OCI-M2 (cell line): ENCODE data around the gene HCRTR2.
"Not testable (repeated sequence)": the region's sequence is repeated elsewhere in the genome, so short reads cannot be mapped to it uniquely, and the experiment has no call there.

ENCODE experiments used
- DNase-seq: peaks from one replicate; lab custom pipeline; 2025; ENCODE audit not compliant: unreplicated experiment; lab: John Stamatoyannopoulos, UW

HCRTR2 gene

DNA sequence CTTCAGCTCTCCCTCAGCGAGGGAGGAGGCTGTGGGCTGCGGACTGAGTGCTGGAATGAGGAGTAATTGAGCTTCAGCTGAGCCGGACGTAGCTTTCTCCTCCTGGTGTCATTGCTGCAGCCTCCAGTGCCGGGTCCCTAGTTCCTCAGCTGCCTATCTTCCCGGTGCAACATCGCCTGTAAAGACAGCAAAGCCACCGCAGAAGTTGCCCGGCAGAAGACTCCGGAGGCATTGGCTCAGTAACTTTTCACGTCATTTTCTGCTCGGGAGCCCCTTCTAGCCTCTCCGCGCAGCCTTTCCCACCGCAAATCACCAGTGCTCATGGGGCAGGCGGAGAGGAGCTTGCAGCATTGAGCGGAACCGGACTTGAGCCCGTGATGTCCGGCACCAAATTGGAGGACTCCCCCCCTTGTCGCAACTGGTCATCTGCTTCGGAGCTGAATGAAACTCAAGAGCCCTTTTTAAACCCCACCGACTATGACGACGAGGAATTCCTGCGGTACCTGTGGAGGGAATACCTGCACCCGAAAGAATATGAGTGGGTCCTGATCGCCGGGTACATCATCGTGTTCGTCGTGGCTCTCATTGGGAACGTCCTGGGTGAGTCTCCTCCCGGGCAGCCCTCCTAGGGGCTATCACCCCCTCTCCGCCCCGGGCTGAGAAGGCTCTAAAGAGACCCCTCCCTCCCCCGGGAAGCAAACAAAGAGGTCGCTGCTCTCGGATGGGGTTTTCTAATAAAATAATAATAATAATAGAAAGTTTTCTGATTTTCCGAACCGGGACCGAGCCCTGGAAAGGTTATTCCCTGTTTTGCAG, at the start of gene HCRTR2:
Gene HCRTR2, plus strand, starts transcription at position 305 of the 816 bp plus-strand sequence. Its CDS starts 73 bp downstream, at position 378.
- DNase-seq = no peak

DNA sequence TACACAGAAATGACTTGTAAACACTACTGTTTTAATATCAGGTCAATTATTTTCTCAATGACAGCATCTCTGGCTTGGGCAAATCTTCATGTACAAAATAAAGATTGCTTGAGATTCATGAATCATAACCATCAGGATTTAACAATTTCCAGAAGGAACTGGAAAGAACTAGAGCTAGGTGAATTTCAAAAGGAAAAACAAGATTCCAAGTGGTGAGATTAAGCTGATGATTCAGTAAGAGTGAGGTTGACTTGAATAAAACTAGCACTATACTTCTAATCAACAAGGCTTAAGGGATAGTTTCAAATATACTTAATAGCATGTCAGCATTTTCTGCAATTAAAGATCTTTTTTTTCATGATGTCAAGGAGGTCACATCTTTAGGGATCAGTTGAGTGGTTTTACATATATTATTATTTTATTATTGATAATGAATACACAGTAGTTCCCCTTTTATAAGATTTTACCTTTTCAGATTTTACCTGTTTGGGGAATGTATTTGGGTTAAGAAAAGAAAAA, 43.5 kb upstream of the HCRTR2 start:
- DNase-seq = no peak

- DNase-seq = no peak
Observed at GRCh38 chr6:55131616-55132015, 42.7 kb upstream of the HCRTR2 start.

GRCh38 chr6:55136916-55137315, 37.4 kb upstream of the HCRTR2 start:
- no peak for DNase-seq

DNA sequence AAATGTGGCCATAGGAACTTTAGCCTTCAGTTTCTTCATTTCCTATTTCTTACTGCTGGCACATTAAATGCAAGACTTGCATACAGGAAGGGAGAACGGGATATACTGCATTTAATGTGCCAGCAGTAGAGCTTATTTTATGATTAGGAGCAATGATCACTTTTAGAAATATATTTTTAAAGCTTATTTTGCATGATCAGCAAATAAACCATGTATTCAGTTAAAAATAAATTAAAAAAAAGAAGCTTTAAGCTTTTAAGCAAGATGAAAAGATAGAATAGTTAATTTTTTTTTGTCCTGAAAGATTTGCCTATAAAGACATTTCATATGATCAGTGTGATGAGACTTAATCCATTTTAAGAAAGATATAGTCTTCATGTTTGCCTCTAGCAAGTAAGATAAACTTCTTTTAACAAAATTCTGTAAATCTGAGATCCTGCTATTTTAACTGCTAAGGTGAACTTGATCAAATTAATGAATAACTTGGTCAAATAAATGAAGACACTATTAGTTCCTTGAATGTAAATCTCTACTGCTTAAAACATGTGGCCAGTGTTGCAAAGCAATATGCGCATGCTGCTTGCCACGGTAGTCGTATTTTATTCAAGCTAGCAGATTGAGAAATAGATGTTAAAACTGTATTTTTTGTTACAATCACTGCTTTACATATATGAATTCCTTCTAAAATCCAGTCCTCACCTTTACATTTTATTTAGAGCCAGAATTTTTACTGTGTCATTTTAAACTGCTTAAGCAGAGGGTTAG, 36.2 kb upstream of the HCRTR2 start:
- DNase-seq = no peak

GRCh38 chr6:55141611-55142010, 32.7 kb upstream of the HCRTR2 start:
- DNase-seq = no peak

- no peak for DNase-seq
Observed at GRCh38 chr6:55142610-55143009, 31.7 kb upstream of the HCRTR2 start.

GRCh38 chr6:55153284-55153683, 21.0 kb upstream of the HCRTR2 start:
- no peak for DNase-seq

DNA sequence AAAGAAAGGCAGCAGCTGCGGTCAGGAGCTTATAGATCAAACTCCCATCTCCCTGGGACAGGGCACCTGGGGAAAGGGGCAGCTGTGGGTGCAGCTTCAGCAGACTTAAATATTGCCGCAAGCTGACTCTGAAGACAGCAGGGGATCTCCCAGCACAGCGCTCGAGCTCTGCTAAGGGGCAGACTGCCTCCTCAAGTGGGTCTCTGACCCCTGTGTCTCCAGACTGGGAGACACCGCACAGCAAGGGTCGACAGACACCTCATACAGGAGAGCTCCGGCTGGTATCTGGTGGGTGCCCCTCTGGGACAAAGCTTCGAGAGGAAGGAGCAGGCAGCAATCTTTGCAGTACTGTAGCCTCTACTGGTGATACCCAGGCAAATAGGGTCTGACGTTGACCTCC, 15.5 kb upstream of the HCRTR2 start:
- not testable (repeated sequence) for DNase-seq

DNA sequence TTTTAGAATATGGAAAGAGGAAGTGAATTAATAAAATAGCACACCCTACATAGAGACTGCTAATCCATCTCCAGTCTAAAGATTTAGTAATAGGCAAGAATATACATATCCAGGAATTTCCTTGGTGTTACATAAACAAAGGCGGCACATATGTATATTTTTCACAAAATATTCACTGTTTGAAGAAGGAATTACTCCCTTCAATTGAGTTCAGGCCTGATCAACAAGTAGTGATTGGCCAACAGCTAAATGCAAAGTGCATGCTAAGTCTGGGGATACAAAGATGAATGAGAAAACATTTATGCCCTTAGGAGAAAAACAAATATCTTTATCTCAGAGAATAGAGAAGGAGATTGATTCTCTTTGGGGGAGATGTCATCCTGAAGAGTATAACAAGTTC, 6.5 kb upstream of the HCRTR2 start:
- DNase-seq = no peak

GRCh38 chr6:55175078-55176049, 1.0 kb downstream of the HCRTR2 start:
- no peak for DNase-seq

- DNase-seq = no peak
Observed at GRCh38 chr6:55176958-55177357, 2.6 kb downstream of the HCRTR2 start.

DNA sequence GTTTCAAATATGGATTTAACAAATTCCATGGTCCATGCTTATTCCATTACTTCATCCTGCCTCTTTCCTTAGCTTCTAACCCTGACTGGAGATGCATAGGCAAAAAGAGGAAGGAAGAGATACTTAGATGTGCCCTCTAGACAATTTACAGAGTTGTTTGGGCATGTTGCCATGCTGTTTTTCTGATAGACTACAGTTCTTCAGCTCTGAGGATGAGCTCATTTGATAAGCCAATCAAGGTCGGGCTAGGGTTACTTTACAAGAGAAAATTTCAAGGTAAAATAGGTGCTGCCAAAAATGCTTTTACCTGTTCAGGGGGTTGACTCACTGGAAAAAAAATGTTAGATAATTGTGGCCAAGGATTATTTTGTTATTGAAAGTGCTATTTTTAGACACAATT, 5.9 kb downstream of the HCRTR2 start:
- no peak for DNase-seq

DNA sequence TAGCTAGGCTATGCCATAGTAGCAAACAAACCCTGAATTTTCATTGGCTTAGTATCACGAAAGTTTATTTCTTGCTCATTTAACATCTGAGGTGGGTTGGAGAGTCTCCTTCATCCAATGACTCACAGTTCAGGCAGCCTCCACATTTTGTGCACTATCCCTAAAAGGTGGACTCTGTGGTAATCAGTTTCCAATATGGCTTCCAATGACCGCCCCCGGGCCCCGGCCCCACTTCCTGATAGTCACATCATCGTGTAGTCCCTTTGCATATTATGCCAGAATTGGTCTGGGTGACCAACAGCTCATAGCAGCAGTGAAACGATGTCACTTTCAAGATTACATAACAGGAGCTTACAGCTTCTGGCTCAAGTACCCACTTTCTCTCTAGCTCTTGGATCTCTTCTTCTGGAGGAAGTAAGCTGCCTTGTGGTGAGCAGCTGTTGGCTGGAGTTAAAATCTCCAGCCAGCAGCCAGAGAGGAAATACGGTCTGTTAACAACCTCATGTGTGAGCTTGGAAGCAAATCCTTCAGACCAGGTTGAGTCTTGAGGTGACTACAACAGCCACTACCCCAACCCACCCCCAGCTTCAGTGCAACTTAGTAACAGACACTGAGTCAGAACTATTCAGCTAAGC, 7.8 kb downstream of the HCRTR2 start:
- no peak for DNase-seq

- DNase-seq = no peak
Observed at GRCh38 chr6:55184782-55185530, 10.6 kb downstream of the HCRTR2 start.

GRCh38 chr6:55198715-55199114, 24.4 kb downstream of the HCRTR2 start:
- DNase-seq = no peak

DNA sequence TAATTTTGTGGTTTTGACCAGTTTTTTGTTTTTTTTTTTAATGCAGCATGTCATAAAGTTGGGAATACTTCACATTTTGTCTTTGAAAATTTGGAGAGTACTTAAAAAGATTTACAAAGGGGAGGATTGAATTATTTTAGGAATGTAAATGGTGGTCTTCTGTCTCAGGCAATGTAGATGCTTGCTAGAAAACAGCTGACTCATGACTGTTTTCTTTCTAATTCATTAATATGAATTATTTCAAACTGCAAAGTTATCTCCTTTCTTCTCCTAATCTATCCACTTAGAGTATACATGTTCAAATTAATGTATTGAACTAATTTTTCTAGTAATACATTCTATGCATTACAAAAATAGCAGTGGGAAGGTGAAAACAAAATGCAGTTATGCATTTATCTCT, 24.9 kb downstream of the HCRTR2 start:
- DNase-seq = no peak

DNA sequence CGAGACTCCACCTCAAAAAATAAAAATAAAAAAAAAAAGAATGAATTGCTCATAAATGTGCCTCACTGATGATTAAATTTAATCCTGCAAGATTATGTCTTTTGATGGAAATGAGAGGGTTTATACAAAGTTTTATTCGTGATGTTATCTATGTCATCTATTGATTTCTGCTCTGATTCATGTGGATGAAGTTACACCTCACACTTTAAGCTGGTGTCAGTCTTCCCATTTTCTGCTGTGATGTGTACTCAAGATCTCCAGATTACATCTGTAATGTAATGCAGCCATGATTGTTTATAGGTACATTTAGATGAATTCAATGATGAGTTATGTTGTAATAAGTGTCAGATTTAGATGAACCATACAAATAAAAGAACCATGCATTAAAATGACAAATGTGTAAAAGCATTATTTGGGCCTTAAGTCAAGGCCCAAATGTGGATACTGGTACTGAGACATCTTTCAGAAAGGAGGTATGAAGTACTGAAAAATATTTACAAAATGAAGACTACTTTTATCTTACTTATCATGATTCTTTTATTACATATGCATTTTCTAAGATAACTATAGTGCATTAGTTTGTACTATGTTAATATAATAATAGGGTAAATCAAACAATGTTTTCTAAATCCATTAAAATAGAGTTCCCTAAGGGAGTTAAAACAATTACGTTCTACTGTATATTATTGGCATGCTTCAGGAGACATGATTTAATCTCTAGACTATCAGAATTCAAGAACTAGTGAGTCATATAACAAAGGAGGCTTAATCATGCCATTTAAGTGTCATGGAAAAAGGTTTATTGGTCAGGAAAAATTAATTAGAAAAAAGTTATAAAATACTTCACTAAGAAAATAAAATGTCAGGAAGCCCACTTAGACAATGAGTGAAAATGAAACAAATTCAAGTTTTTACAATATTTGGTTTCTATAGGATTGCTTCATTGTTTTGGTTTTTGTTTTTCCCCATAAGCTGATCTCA, 34.5 kb downstream of the HCRTR2 start:
- no peak for DNase-seq

DNA sequence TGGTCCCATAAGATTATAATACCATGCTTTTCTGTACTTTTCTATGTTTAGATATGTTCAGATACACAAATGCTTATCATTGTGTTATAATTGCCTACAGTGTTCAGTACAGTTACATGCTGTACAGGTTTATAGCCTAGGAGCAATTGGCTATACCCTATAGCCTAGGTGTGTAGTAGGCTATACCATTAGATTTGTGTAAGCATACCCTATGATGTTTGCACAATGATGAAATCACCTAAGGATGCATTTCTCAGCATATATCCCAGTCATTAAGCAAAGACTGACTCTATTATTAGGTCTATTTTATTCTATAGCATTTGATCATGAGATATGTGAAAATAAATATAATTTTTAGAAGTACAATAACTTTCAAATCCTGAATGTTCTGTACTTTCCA, 36.6 kb downstream of the HCRTR2 start:
- DNase-seq = no peak
